Measurements from ENCODE around the gene SERPINB2. TPM values are rescaled to one million over a fixed set of nuclear protein-coding genes. Genes with fewer than 3 reads are reported as not detected.

The SERPINB2 gene
- polyA plus RNA-seq, 1 donor: 0.15 TPM

Other genes with a start within 250 kb of the SERPINB2 start
- gene SERPINB4, start 243.4 kb upstream of the SERPINB2 start, polyA plus RNA-seq: not detected
- not detected for gene SERPINB3, start 225.8 kb upstream of the SERPINB2 start, polyA plus RNA-seq
- not detected for gene SERPINB11, start 184.7 kb upstream of the SERPINB2 start, polyA plus RNA-seq
- 0.09 TPM for gene SERPINB7, start 112.3 kb upstream of the SERPINB2 start, polyA plus RNA-seq
- gene SERPINB10, start 20.3 kb downstream of the SERPINB2 start, polyA plus RNA-seq: not detected
- gene HMSD, start 61.6 kb downstream of the SERPINB2 start, polyA plus RNA-seq: 2.5 TPM
- 7.6 TPM for gene SERPINB8, start 82.4 kb downstream of the SERPINB2 start, polyA plus RNA-seq